Hepatocyte (in vitro differentiated cells): Measurements from ENCODE around the gene EIPR1.

Experiments used
- CTCF ChIP-seq: fragments of 200-600 bp; sonication (generic); IDR thresholded peaks from 2 replicates; pipeline ENCODE4 v1.5.1; 2016; ENCODE audit warnings: antibody characterized with exemption, mild to moderate bottlenecking; ENCODE audit not compliant: poor library complexity
- EZH2 ChIP-seq: fragments of 200-600 bp; sonication (generic); IDR thresholded peaks from 2 replicates; pipeline ENCODE4 v1.6.1; 2016; ENCODE audit warnings: antibody characterized with exemption, mild to moderate bottlenecking, borderline replicate concordance

GRCh38 chr2:3291113-3291512 is 86.5 kb downstream of the EIPR1 start:
- TF ChIP-seq CTCF (no peak), EZH2 (no peak)
